GM21390 (cell line): ENCODE measurements around the gene SDK1.

Source experiments
- ATAC-seq: cut with Tn5 transposase; IDR thresholded peaks from one replicate; pipeline ENCODE4 v1.9.1; 2021; ENCODE audit not compliant: unreplicated experiment

Gene SDK1

DNA sequence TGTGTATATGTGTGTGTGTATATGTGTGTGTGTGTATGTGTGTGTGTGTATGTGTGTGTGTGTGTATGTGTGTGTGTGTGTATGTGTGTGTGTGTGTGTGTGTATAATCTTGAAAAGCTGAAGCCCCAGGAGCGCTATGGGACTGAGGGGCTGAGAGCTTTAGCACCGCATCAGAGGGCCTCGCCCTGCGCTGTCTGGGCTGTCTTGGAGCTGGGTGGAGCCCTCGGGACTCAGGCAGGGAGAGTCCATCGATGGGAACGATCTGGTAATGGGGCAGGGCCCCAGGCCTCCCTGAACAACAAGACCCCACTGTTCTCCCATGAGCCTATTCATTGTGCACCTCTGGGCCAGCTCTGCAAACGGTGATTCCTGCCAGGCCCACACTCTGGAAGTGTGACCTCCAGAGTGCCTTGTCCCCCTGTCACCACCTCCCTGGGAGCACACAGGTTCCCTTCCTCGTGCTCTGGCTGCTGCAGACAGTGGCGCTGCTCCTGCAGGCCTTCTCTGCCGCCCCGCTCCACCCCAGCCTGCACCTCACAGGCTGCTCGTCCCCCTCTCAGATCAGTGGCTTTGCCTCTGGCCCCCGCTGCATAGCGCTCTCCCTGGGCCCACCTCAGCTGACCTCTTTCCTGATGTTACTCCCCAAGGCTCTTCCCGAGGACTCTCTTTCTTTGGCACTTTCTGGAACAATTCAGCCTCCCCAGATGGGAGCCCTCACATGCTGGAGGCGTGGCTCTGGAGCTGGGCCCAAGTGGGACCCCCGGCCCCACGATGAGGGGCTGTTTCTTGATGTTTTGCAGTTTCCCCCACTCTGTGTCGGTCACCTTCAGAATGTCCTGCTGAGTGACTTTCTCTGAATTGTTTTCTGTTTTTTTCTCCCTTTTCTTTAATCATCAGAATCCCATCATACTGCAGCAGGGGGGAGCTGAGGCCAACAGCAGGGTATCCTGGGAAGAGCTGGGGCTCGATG lies 838.9 kb downstream of the SDK1 start:
- no peak for ATAC-seq

DNA sequence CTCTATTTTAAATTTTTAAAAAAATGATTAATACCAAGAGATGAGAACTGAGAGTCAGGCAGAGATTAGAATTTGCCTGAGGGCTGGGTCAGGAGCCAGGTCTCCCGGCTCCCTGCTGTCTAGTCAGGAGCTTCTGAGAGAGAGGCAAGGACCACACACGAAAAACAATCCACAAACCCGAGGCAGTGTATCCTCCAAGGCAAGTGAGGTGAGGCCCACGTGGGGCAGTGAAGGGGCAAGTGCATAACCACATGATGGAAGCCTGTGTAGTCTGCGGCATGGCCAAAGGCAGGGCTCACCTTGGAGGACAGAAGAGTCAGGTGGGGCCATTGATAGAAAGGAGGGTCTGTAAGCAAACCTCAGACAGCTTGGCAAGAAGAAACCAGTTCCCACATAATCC lies 839.9 kb downstream of the SDK1 start:
- no peak for ATAC-seq

- no peak for ATAC-seq
These were observed 842.0 kb downstream of the SDK1 start for GRCh38 chr7:4143006-4143405.

- ATAC-seq: no peak
These were observed 842.6 kb downstream of the SDK1 start for GRCh38 chr7:4143511-4144171.

DNA sequence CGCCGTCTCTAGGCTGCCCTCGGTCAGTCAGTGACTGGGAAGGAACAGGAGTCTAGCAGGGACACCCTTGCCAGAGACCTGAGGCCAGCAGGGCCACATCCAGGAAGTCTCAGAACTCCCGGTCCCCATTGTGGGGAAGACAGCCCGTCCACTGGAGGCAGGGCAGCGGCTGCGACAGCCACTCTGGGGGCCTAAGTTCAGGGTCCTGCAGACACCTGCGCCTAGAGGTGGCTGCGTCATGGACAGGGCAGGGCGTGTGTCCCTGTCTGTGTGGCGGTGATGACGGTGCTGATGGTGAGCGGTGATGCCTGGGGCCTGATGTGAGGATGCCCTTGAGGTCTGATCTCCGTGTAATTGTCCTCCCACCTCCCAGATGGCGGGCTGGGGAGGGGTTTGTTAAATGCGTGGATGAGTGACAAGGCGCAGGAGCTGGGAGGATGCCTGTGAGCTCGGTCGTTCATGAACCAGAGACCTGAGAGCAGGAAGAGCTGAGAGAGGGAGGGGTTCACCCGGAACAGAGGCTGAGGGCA lies 843.2 kb downstream of the SDK1 start:
- no peak for ATAC-seq

DNA sequence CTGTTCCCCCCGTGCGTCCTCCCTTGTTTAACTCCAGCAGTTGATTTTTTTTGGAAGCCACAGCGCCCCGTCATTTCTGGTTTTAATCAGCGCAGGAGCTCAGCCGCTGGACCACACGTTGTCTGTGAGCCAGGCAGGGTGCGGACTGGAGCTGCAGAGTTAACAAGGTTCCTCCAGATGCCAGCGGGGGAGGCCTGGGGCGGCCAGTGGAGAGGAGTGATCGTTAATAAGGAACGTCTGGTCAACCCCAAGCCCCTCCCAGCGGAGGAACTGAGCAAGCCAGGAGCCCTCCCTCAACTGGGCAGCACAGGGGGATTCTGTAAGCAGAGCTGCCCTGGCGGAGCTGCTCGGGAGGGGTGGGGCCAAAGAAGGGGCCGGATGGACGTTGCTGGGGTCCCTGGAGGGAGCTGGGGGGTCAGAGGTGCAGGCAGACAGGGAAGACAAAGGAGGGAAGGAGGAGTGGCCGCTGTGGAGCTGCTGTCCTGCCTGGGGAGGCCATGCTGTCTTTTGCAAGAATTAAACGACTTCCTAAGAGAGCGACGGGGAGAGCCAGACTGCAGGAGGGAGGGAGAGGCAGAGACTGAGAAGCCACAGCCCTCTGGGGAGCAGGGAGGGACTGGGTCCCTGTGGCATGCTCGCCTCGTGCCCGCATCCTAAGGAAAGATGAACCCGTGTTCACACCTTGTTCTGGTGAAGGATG lies 843.9 kb downstream of the SDK1 start:
- no peak for ATAC-seq

DNA sequence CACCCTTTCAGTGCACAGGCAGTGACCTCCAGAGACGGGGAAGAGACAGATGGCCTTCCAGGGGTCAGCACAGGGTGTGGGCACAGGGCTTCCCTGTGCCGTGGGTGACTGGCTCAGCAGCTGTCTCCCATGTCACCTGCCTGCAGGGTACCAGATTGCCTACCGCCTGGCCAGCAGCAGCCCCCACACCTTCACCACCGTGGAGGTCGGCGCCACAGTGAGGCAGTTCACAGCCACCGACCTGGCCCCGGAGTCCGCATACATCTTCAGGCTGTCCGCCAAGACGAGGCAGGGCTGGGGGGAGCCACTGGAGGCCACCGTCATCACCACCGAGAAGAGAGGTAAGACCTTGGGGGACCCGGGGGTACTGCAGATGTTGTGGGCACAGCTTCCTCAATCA lies 844.5 kb downstream of the SDK1 start:
- ATAC-seq: no peak

DNA sequence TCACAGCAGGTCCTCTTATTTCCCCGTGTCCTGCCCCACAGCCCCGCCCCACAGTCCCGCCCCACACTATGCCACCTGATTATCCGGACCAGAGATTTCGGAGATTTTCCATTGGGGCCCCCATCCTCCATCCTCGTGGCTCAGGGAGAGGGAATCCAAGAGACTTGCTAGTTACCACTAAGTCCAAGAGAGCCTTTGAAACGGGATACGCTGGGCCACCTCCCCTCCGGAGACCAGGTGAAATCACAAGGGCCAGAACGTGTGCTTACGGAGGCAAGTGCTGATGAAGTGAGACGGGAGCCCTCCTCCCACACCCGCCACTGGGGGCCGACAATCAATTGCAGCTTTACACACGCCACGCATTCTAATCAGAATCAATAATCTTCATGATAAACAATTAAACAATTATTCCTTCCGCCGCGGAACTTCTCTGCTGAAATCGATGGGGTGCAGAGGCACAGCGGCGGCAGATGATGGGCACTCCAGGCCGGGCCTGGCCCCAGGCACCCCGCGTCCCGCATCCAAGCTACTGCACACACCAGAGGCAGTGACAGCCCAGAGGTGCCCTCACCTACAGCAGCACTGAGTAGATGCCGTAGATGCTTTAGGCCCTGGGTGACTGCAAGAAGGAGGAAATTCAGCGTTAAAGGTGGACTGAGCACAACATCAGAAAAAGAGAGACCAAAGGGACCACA lies 847.0 kb downstream of the SDK1 start:
- no peak for ATAC-seq

DNA sequence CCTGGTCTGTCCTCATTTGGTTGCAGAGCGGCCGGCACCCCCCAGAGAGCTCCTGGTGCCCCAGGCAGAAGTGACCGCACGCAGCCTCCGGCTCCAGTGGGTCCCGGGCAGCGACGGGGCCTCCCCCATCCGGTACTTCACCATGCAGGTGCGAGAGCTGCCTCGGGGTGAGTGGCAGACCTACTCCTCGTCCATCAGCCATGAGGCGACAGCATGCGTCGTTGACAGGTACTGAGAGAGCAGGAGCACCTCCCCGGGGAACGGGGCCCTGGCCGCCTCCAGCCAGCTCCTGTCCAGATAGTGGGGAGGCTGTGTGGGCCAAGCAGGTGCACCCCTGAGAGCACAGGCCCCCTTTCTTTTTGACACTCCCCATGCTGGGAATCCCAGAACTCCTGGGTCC lies 848.2 kb downstream of the SDK1 start:
- no peak for ATAC-seq

DNA sequence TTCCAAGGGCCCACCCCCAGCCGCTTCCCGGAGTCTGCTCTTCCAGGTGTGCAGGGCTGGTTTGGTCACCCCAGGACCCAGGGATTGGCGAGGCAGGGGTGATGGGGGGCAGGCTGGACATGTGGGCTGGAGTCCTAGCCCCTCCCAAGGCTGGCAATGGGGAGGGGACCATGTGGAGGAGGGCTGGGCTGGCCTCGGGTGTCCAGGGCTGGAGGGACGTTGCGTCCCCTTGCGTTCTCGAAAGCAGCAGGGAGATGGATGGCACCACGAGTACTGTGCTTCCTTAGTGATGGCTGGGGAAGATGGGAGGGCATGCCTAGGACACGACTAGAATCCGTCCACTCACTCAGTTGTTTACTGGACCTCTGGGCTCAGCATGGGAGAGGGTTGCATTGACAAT lies 848.6 kb downstream of the SDK1 start:
- ATAC-seq: no peak

- ATAC-seq: no peak
These were observed 849.7 kb downstream of the SDK1 start for GRCh38 chr7:4150731-4151130.

GRCh38 chr7:4151524-4151923 lies 850.5 kb downstream of the SDK1 start:
- no peak for ATAC-seq

- ATAC-seq: no peak
These were observed 851.0 kb downstream of the SDK1 start for GRCh38 chr7:4151926-4152549.

- no peak for ATAC-seq
These were observed 854.0 kb downstream of the SDK1 start for GRCh38 chr7:4154882-4155535.

DNA sequence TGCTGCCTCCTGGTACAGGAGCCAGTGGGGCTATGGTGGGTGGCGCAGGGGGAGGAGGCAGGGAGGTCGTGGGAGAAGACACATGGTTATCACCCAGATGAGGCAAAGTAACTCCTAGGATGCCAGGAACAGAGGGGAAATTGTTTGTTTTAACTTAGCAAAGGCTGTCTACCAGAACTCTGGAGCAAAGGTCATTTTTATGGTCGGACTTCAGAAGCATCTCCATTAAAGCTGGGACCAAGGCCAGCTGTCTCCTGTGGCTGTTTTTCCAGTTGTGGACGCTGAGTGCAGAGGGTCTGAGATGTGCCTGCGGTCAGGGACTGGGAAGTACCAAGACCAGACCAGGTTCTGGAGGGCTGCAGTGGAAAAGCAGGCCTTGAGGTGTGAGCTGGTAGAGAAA lies 855.1 kb downstream of the SDK1 start:
- no peak for ATAC-seq

DNA sequence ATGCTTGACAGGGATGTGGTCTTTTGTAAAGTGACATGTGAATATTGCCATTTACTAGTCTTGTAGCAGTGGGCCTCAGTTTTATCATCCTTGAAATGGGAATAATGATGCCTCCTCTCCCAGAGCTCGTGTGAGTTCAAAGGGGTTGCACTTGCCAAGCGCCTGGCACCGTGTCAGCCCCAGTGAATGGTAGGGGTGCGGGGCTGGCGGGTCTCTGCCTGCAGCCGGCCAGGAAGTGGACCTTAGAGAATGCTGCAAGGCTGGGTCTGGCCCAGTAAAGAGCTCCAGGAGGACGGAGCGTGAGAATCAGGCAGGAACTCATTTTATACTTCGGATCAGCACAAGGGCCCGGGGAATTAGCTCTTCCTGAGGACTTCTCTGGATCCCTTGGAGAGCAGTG lies 856.6 kb downstream of the SDK1 start:
- ATAC-seq: no peak

DNA sequence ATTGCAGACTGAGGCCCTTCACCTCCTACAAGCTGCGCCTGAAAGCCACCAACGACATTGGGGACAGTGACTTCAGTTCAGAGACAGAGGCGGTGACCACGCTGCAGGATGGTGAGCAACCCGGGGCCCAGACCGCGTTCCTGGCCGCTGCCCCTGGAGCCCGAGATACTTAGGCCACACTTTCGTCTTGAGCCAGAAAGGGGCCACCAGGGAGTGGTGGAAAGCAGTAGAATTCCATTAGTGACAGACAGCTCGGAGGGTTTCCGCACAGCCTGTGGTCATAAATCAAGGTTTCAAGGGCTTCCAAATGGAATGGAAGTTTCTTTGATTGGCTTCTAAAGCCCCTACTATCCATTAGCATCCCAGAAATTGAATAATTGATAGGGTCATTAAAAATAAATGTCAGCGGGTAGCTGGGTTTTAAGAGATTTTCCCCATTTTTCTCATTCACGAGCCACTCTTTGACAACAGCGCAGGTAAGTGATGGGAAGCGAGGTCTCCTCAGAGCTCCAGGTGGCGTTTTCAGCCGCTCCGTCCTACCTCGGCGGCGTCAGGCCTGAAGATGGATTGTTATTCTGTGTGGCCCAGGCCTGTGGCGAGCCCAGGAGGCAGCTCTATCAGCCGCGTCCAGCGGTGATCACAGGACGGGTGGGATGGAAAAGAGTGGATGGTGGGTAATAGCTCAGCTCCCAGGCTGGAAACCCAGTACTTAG lies 857.5 kb downstream of the SDK1 start:
- ATAC-seq: no peak

DNA sequence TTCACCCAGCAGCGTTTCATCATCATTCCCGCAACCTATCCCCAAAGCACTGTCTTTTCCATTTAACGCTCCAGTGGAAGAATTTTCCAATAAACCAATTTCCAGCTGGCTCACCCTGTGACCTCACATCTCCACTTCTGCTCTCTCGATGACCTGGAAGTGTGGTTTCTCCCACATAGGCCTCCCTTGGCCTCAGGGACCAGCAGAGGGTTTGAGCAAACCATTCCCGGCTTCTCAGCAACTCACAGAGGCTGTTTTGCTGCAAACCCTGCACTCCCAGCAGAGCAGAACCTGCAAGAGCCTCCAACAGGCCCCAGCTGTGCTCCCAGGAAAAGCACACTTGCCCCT lies 858.1 kb downstream of the SDK1 start:
- ATAC-seq: no peak

GRCh38 chr7:4159761-4160554 lies 858.9 kb downstream of the SDK1 start:
- no peak for ATAC-seq
